HL-60 (cell line): ENCODE measurements around the gene ATP1A3.

Source experiments
- DNase-seq, 2 experiments: peaks; one replicate each; pipeline ENCODE4 v3.0.0-alpha.2; 2010 to 2020; ENCODE audit warnings: low read depth in 1 of 2, low spot score in 1 of 2
- H3K27ac ChIP-seq: fragments of 250-450 bp; sonication (Bioruptor Pico); replicated peaks from 2 replicates; pipeline ENCODE4 v1.5.1; 2020; ENCODE audit warnings: mild to moderate bottlenecking, moderate library complexity
- H3K27me3 ChIP-seq: fragments of 250-450 bp; sonication (Bioruptor Pico); 2 replicates; pipeline ENCODE4 v1.5.1; 2021; ENCODE audit warnings: mild to moderate bottlenecking, moderate library complexity; ENCODE audit not compliant: insufficient read depth, poor library complexity, severe bottlenecking
- H3K4me3 ChIP-seq: replicated peaks from 2 replicates; pipeline ENCODE4 v1.5.1; 2011; ENCODE audit warnings: mild to moderate bottlenecking, control low read depth, low read length; ENCODE audit not compliant: insufficient read depth
- GABPA ChIP-seq: IDR thresholded peaks from 2 replicates; pipeline ENCODE4 v1.6.1; 2012; ENCODE audit warnings: low read depth
- POLR2AphosphoS5 ChIP-seq: IDR thresholded peaks from 2 replicates; pipeline ENCODE4 v1.6.1; 2012; ENCODE audit warnings: low read depth
- SPI1 ChIP-seq: IDR thresholded peaks from 2 replicates; pipeline ENCODE4 v1.6.1; 2012; ENCODE audit warnings: low read depth, mild to moderate bottlenecking, borderline replicate concordance
- TF ChIP-seq, protein P1 (sequence below): IDR thresholded peaks from 2 replicates; pipeline ENCODE4 v1.6.1; 2012; ENCODE audit warnings: low read depth; ENCODE audit not compliant: insufficient replicate concordance
- TF ChIP-seq, protein P2 (sequence below): IDR thresholded peaks from one replicate; pipeline ENCODE4 v1.5.1; 2011; ENCODE audit warnings: low read length, control low read depth, inconsistent platforms; ENCODE audit not compliant: insufficient read depth

Gene ATP1A3

DNA sequence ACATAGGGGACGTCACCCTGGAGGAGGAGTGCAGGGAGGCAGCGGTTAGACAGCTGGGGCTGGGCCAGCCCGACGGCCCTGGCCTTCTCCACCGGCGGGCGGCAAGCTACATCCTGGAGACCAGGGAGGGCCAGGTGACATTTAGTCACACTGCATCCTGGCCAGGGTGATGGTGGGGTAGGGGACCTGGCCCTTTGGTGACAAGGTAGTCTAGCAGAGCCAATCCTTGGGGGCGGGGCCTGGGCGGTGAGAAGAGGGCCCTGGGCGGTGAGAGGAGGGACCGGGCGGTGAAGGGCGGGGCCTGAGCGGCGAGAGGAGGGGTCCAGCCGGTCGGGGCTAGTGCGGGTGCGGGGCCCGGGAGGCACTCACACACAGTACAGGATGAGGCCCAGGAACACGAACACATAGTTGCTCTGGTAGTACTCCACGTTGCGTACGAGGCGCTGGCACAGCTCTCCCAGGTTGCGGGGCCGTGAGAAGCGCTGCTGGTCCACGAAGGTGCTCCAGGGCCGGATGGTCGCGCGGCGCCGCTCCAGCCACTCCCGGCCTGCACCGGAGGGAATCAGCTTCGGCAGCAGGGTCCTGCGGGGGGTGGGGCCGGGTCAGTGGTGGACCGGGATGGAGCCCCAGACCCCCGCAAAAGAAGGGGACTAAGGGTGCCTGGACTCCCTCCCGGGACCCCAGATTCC is 35.5 kb downstream of the ATP1A3 start:
- peak overlapping the region; percentile 25 for H3K27ac ChIP-seq
- TF ChIP-seq GABPA (no peak), SPI1 (no peak), POLR2AphosphoS5 (no peak)
- TF ChIP-seq, protein P1, sequence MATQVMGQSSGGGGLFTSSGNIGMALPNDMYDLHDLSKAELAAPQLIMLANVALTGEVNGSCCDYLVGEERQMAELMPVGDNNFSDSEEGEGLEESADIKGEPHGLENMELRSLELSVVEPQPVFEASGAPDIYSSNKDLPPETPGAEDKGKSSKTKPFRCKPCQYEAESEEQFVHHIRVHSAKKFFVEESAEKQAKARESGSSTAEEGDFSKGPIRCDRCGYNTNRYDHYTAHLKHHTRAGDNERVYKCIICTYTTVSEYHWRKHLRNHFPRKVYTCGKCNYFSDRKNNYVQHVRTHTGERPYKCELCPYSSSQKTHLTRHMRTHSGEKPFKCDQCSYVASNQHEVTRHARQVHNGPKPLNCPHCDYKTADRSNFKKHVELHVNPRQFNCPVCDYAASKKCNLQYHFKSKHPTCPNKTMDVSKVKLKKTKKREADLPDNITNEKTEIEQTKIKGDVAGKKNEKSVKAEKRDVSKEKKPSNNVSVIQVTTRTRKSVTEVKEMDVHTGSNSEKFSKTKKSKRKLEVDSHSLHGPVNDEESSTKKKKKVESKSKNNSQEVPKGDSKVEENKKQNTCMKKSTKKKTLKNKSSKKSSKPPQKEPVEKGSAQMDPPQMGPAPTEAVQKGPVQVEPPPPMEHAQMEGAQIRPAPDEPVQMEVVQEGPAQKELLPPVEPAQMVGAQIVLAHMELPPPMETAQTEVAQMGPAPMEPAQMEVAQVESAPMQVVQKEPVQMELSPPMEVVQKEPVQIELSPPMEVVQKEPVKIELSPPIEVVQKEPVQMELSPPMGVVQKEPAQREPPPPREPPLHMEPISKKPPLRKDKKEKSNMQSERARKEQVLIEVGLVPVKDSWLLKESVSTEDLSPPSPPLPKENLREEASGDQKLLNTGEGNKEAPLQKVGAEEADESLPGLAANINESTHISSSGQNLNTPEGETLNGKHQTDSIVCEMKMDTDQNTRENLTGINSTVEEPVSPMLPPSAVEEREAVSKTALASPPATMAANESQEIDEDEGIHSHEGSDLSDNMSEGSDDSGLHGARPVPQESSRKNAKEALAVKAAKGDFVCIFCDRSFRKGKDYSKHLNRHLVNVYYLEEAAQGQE = no peak
- TF ChIP-seq, protein P2, sequence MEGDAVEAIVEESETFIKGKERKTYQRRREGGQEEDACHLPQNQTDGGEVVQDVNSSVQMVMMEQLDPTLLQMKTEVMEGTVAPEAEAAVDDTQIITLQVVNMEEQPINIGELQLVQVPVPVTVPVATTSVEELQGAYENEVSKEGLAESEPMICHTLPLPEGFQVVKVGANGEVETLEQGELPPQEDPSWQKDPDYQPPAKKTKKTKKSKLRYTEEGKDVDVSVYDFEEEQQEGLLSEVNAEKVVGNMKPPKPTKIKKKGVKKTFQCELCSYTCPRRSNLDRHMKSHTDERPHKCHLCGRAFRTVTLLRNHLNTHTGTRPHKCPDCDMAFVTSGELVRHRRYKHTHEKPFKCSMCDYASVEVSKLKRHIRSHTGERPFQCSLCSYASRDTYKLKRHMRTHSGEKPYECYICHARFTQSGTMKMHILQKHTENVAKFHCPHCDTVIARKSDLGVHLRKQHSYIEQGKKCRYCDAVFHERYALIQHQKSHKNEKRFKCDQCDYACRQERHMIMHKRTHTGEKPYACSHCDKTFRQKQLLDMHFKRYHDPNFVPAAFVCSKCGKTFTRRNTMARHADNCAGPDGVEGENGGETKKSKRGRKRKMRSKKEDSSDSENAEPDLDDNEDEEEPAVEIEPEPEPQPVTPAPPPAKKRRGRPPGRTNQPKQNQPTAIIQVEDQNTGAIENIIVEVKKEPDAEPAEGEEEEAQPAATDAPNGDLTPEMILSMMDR = no peak
- peak overlapping the region; percentile 93 for H3K4me3 ChIP-seq
- H3K27me3 ChIP-seq = no peaks in the 10 kb centered on the region
- peak in 1 of 2 experiments; percentile 72 for DNase-seq

DNA sequence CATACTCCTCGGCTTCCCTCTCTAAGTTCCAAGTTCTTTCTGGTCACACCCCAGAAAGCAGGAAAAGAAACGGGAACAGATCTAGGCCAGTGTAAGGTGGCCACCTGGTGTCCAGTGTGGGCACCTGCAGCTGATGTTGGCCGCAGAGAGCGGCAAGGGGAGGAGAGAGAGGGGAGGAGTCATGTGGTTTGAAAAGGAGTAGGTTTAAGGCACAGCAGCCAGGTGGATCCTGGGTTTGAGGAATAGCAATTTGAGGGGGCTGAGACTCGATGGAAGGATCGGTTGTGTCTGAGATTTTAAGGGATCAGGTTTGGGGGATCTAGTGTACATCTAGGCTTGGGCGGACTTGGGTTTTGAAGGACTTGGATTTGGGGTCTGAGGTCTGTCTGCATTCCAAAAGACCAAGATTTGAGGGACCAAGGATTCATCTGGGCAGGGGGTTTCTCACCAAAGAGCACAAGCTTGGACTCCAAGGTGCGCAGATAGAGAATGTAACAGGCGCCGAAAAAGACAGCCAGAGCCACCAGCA is 36.1 kb downstream of the ATP1A3 start:
- TF ChIP-seq POLR2AphosphoS5 (no peak), SPI1 (peak; percentile 59; the same call in 1 of the 2 replicates)
- TF ChIP-seq, protein P2 = peak; percentile 71
- Histone ChIP-seq H3K27ac (no peak overlapping the region), H3K27me3 (no peaks in the 10 kb centered on the region), H3K4me3 (no peak overlapping the region; the same call in 1 of the 2 replicates)
- peak; percentile 66 to 80 for DNase-seq

DNA sequence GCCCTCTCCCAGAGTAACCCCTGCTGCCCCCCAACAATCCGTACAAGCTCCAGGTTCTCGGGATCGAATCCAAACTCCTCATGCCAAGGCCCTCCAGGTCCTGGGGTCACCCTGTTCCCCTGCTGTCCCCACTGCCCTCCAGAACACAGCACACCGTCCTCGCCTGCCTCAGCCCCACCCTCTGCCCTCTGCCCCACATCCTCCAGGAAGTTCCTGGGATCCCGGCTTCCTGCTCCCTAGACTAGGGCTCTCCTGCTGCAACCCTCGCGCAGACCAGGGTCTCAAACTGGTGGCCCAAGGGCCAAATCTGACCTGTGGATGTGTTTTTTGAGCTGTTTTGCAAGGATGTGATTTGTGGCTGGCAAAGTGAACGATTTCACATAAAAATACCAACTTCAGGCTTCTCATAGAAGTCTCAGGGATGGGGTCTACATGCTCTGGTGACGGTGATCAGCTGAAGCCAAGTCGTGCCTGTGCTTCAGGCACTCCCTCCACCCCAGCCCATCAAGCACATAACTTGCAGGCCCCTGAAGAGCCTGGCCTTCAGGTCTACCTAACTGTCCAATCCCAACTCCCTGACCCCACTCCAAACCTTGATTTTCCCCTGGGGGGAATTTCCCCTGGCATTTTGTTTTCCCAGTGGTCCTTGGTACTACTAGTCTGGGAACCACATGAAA is 36.7 kb downstream of the ATP1A3 start:
- H3K4me3 ChIP-seq = no peak overlapping the region
- no peak for DNase-seq
- no peak overlapping the region for H3K27ac ChIP-seq
- no peak for TF ChIP-seq SPI1
- TF ChIP-seq GABPA = no peak
- no peak for TF ChIP-seq POLR2AphosphoS5
- TF ChIP-seq, protein P1 = no peak
- TF ChIP-seq, protein P2 = no peak
- H3K27me3 ChIP-seq = no peaks in the 10 kb centered on the region
